ENCODE data around the gene HSPA2.

HSPA2 gene

GRCh38 chr14:64581363-64581762 is 40.8 kb downstream of the HSPA2 start:
- in situ Hi-C loops (cut with HindIII; ENCODE audit: low pct_ligation_motif_present, low sequenced_read_pairs) = no loop called here
- Histone ChIP-seq H3K27ac (no peak overlapping the region), H3K27me3 (replicated peaks) (no peaks in the 10 kb centered on the region), H3K36me3 (replicated peaks) (no peaks in the 10 kb centered on the region), H3K4me3 (ENCODE audit: low read depth, low read length) (no peak overlapping the region)
- no peak for DNase-seq
- no peak for TF ChIP-seq CTCF (IDR thresholded peaks at IDR 0.05; ENCODE audit: low read depth, low read length, missing control alignments)

- in situ Hi-C loops (cut with HindIII; ENCODE audit: low pct_ligation_motif_present, low sequenced_read_pairs) = no loop called here
- no peak for DNase-seq
- TF ChIP-seq CTCF (IDR thresholded peaks at IDR 0.05; ENCODE audit: low read depth, low read length, missing control alignments) = no peak
- Histone ChIP-seq H3K4me3 (ENCODE audit: low read depth, low read length) (no peak overlapping the region), H3K27me3 (replicated peaks) (no peaks in the 10 kb centered on the region), H3K36me3 (replicated peaks) (no peaks in the 10 kb centered on the region), H3K27ac (no peak overlapping the region)
These were observed 41.3 kb downstream of the HSPA2 start for GRCh38 chr14:64581817-64582216.

- no peaks in the 10 kb centered on the region for H3K27me3 ChIP-seq (replicated peaks)
- in situ Hi-C loops (cut with HindIII; ENCODE audit: low pct_ligation_motif_present, low sequenced_read_pairs) = no loop called here
These were observed 43.6 kb downstream of the HSPA2 start for GRCh38 chr14:64584190-64584589.

GRCh38 chr14:64591809-64592208 is 51.3 kb downstream of the HSPA2 start:
- no peak for DNase-seq
- no peak overlapping the region for H3K27ac ChIP-seq
- TF ChIP-seq CTCF (IDR thresholded peaks at IDR 0.05; ENCODE audit: low read depth, low read length, missing control alignments) = no peak

More at GRCh38 chr14:64584190-64584589, 43.6 kb downstream of the HSPA2 start:
- DNase-seq = no peak
- Histone ChIP-seq H3K27ac (no peak overlapping the region), H3K4me3 (ENCODE audit: low read depth, low read length) (no peak overlapping the region), H3K36me3 (replicated peaks) (no peaks in the 10 kb centered on the region)
- no peak for TF ChIP-seq CTCF (IDR thresholded peaks at IDR 0.05; ENCODE audit: low read depth, low read length, missing control alignments)

More at GRCh38 chr14:64591809-64592208, 51.3 kb downstream of the HSPA2 start:
- no peaks in the 10 kb centered on the region for H3K27me3 ChIP-seq (replicated peaks)
- no peak overlapping the region for H3K4me3 ChIP-seq (ENCODE audit: low read depth, low read length)
- no peaks in the 10 kb centered on the region for H3K36me3 ChIP-seq (replicated peaks)
- in situ Hi-C loops (cut with HindIII; ENCODE audit: low pct_ligation_motif_present, low sequenced_read_pairs) = no loop called here
